Kidney epithelial cell (primary cell): ENCODE measurements around the gene BTG4. TPM values are rescaled to one million over a fixed set of nuclear protein-coding genes. Genes with fewer than 3 reads are reported as not detected.

ENCODE experiments used
- DNase-seq: peaks from one replicate; pipeline ENCODE4 v3.0.0-alpha.2; 2010; ENCODE audit warnings: low read depth
- H3K27me3 ChIP-seq: 2 replicates; pipeline ENCODE4 v1.6.0; 2011; ENCODE audit warnings: low read length; ENCODE audit not compliant: control insufficient read depth, insufficient read depth
- H3K36me3 ChIP-seq: 2 replicates; pipeline ENCODE4 v1.5.1; 2011; ENCODE audit warnings: low read length; ENCODE audit not compliant: control insufficient read depth, insufficient read depth
- H3K4me3 ChIP-seq: 2 replicates; pipeline ENCODE4 v1.5.1; 2011; ENCODE audit warnings: low read depth, mild to moderate bottlenecking, control low read depth, low read length
- total RNA-seq: library from RNA; depleted of rRNA; stranded (reverse); fragments of >200 nt; gene quantifications from 2 replicates; pipeline ENCODE4 v1.2.3, GENCODE V29; 2015
- TF ChIP-seq, protein P1 (sequence below): IDR thresholded peaks from 2 replicates; pipeline ENCODE4 v1.5.1; 2011; ENCODE audit warnings: mild to moderate bottlenecking, moderate library complexity, low read length, control low read depth, inconsistent platforms; ENCODE audit not compliant: insufficient read depth, poor library complexity, severe bottlenecking

Gene BTG4
- total RNA-seq, 1 donor from 2014 or later = 0.08 TPM

- Histone ChIP-seq H3K4me3 (no peak overlapping the region), H3K36me3 (no peaks in the 10 kb centered on the region), H3K27me3 (no peaks in the 10 kb centered on the region)
- DNase-seq = no peak
- TF ChIP-seq, protein P1, sequence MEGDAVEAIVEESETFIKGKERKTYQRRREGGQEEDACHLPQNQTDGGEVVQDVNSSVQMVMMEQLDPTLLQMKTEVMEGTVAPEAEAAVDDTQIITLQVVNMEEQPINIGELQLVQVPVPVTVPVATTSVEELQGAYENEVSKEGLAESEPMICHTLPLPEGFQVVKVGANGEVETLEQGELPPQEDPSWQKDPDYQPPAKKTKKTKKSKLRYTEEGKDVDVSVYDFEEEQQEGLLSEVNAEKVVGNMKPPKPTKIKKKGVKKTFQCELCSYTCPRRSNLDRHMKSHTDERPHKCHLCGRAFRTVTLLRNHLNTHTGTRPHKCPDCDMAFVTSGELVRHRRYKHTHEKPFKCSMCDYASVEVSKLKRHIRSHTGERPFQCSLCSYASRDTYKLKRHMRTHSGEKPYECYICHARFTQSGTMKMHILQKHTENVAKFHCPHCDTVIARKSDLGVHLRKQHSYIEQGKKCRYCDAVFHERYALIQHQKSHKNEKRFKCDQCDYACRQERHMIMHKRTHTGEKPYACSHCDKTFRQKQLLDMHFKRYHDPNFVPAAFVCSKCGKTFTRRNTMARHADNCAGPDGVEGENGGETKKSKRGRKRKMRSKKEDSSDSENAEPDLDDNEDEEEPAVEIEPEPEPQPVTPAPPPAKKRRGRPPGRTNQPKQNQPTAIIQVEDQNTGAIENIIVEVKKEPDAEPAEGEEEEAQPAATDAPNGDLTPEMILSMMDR = no peak
These were observed 8.9 kb upstream of the BTG4 start for GRCh38 chr11:111521135-111521534.

DNA sequence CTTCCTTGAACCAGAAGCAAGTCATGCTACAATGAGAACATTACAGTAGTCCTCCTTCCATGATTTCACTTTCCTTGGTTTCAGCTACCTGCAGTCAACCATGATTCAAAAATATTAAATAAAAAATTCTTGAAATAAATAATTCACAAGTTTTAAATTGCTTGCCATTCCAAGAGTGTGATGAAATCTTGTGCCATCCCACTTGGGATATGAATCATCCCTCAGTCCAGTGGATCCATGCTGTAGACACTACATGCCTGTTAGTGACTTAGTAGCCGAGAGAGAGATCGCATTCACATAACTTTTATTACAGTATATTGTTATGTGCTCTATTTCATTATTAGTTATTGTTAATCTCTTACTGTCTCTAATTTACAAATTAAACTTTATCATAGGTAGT lies 8.4 kb upstream of the BTG4 start:
- TF ChIP-seq, protein P1 = no peak
- Histone ChIP-seq H3K36me3 (no peaks in the 10 kb centered on the region), H3K27me3 (no peaks in the 10 kb centered on the region), H3K4me3 (no peak overlapping the region)
- no peak for DNase-seq

GRCh38 chr11:111518668-111519067 lies 6.5 kb upstream of the BTG4 start:
- no peak overlapping the region for H3K4me3 ChIP-seq
- TF ChIP-seq, protein P1 = no peak
- no peaks in the 10 kb centered on the region for H3K36me3 ChIP-seq
- DNase-seq = no peak
- H3K27me3 ChIP-seq = no peaks in the 10 kb centered on the region

GRCh38 chr11:111515591-111515990 lies 3.4 kb upstream of the BTG4 start:
- Histone ChIP-seq H3K27me3 (peaks cover 8% of the 10 kb centered on the region), H3K4me3 (no peak overlapping the region), H3K36me3 (no peaks in the 10 kb centered on the region)
- TF ChIP-seq, protein P1 = no peak
- DNase-seq = no peak

GRCh38 chr11:111514216-111515031 lies 2.2 kb upstream of the BTG4 start, which contains the start of gene HOATZ:
Gene HOATZ, plus strand, starts transcription at chr11:111514778. Its CDS starts 7 bp downstream, at chr11:111514785.
- Histone ChIP-seq H3K27me3 (peaks cover 8% of the 10 kb centered on the region), H3K4me3 (peak within 1 kb of the TSS; percentile 36), H3K36me3 (no peaks in the 10 kb centered on the region)
- TF ChIP-seq, protein P1 = peak; percentile 15
- DNase-seq = no peak

- Histone ChIP-seq H3K4me3 (peak overlapping the region; percentile 59), H3K36me3 (no peaks in the 10 kb centered on the region), H3K27me3 (peaks cover 8% of the 10 kb centered on the region)
- DNase-seq = no peak
- TF ChIP-seq, protein P1 = no peak
These were observed 1.0 kb upstream of the BTG4 start for GRCh38 chr11:111513240-111513605.
